ENCODE data around the gene MEGF11. TPM values are rescaled to one million over a fixed set of nuclear protein-coding genes. Genes with fewer than 3 reads are reported as not detected.

The MEGF11 gene
- total RNA-seq, 3 donors from 2014 or later, result not detected

GRCh38 chr15:65963911-65964482 is 289.6 kb downstream of the MEGF11 start:
- DNase-seq (ENCODE audit: low spot score in 2 of 2), result no peak
- TF ChIP-seq CTCF (IDR thresholded peaks at IDR 0.05) (no peak), POLR2A (IDR thresholded peaks at IDR 0.05) (no peak), POLR2AphosphoS5 (IDR thresholded peaks at IDR 0.05) (no peak)
- H3K4me3 ChIP-seq, result no peak overlapping the region
- intact Hi-C loops (cut with DNase I; ENCODE audit: low total_unique reads), result no loop called here
- peaks cover 0 to 31% of the 10 kb centered on the region in 2 donors for H3K27me3 ChIP-seq
- no peaks in the 10 kb centered on the region for H3K36me3 ChIP-seq
- no peak overlapping the region for H3K27ac ChIP-seq
- H3K9me3 ChIP-seq, result no peaks in the 10 kb centered on the region
- no peaks in the 10 kb centered on the region for H3K4me1 ChIP-seq

GRCh38 chr15:65963358-65963757 is 290.2 kb downstream of the MEGF11 start:
- Histone ChIP-seq H3K9me3 (no peaks in the 10 kb centered on the region), H3K36me3 (no peaks in the 10 kb centered on the region), H3K4me3 (no peak overlapping the region), H3K27me3 (peaks cover 0 to 27% of the 10 kb centered on the region in 2 donors), H3K4me1 (no peaks in the 10 kb centered on the region), H3K27ac (no peak overlapping the region)
- intact Hi-C loops (cut with DNase I; ENCODE audit: low total_unique reads), result no loop called here
- TF ChIP-seq POLR2A (IDR thresholded peaks at IDR 0.05) (no peak), POLR2AphosphoS5 (IDR thresholded peaks at IDR 0.05) (no peak), CTCF (IDR thresholded peaks at IDR 0.05) (no peak)
- no peak for DNase-seq (ENCODE audit: low spot score in 2 of 2)

- Histone ChIP-seq H3K4me1 (no peaks in the 10 kb centered on the region), H3K9me3 (no peaks in the 10 kb centered on the region), H3K27me3 (peaks cover 0 to 23% of the 10 kb centered on the region in 2 donors), H3K4me3 (no peak overlapping the region), H3K36me3 (no peaks in the 10 kb centered on the region), H3K27ac (no peak overlapping the region)
- intact Hi-C loops (cut with DNase I; ENCODE audit: low total_unique reads), result no loop called here
- no peak for DNase-seq (ENCODE audit: low spot score in 2 of 2)
- TF ChIP-seq POLR2A (IDR thresholded peaks at IDR 0.05) (no peak), CTCF (IDR thresholded peaks at IDR 0.05) (no peak), POLR2AphosphoS5 (IDR thresholded peaks at IDR 0.05) (no peak)
These were observed 291.4 kb downstream of the MEGF11 start for GRCh38 chr15:65962187-65962586.

- no peaks in the 10 kb centered on the region for H3K4me1 ChIP-seq
- no peaks in the 10 kb centered on the region for H3K36me3 ChIP-seq
- TF ChIP-seq POLR2A (IDR thresholded peaks at IDR 0.05), result no peak
- TF ChIP-seq CTCF (IDR thresholded peaks at IDR 0.05), result no peak
- no peak for TF ChIP-seq POLR2AphosphoS5 (IDR thresholded peaks at IDR 0.05)
- no peaks in the 10 kb centered on the region for H3K9me3 ChIP-seq
- H3K27me3 ChIP-seq, result peaks cover 0 to 20% of the 10 kb centered on the region in 2 donors
- no peak overlapping the region for H3K4me3 ChIP-seq
- DNase-seq (ENCODE audit: low spot score in 2 of 2), result no peak
- intact Hi-C loops (cut with DNase I; ENCODE audit: low total_unique reads), result no loop called here
- no peak overlapping the region for H3K27ac ChIP-seq
These were observed 293.0 kb downstream of the MEGF11 start for GRCh38 chr15:65960586-65960985.

GRCh38 chr15:65958835-65959234 is 294.7 kb downstream of the MEGF11 start:
- DNase-seq (ENCODE audit: low spot score in 2 of 2), result no peak
- no peak overlapping the region for H3K27ac ChIP-seq
- no peaks in the 10 kb centered on the region for H3K36me3 ChIP-seq
- H3K4me3 ChIP-seq, result no peak overlapping the region
- H3K9me3 ChIP-seq, result no peaks in the 10 kb centered on the region
- no peaks in the 10 kb centered on the region for H3K4me1 ChIP-seq
- TF ChIP-seq CTCF (IDR thresholded peaks at IDR 0.05) (no peak), POLR2A (IDR thresholded peaks at IDR 0.05) (no peak), POLR2AphosphoS5 (IDR thresholded peaks at IDR 0.05) (no peak)
- intact Hi-C loops (cut with DNase I; ENCODE audit: low total_unique reads), result no loop called here
- peaks cover 0 to 12% of the 10 kb centered on the region in 2 donors for H3K27me3 ChIP-seq

Data from breast epithelium (tissue), 4 donors.